ENCODE measurements around the gene HNRNPUL1. TPM values are rescaled to one million over a fixed set of nuclear protein-coding genes. Genes with fewer than 3 reads are reported as not detected.
A peak's percentile ranks its signal among the peaks of the same experiment; 100 is the strongest.
"Not testable (repeated sequence)": the region's sequence is repeated elsewhere in the genome, so short reads cannot be mapped to it uniquely, and the experiment has no call there.

Gene HNRNPUL1
- total RNA-seq, 1 donor from 2014 or later, result 258 TPM

- H3K4me3 Mint-ChIP-seq, result no peak overlapping the region
- H3K4me1 Mint-ChIP-seq, result peaks cover 10% of the 10 kb centered on the region
- H3K9me3 Mint-ChIP-seq, result no peaks in the 10 kb centered on the region
- no peak for DNase-seq
- intact Hi-C loops (cut with micrococcal nuclease), result no loop called here
- H3K36me3 Mint-ChIP-seq (ENCODE audit: low read depth), result peaks cover 80% of the 10 kb centered on the region
- no peaks in the 10 kb centered on the region for H3K27me3 Mint-ChIP-seq
- H3K27ac Mint-ChIP-seq, result no peak overlapping the region
Measured at GRCh38 chr19:41273076-41273475, 8.9 kb downstream of the HNRNPUL1 start.

- no peak overlapping the region for H3K4me3 Mint-ChIP-seq
Measured at GRCh38 chr19:41274802-41275201, 10.6 kb downstream of the HNRNPUL1 start.

GRCh38 chr19:41276231-41276630 lies 12.1 kb downstream of the HNRNPUL1 start:
- Mint-ChIP-seq H3K27me3 (no peaks in the 10 kb centered on the region), H3K27ac (peak overlapping the region; percentile 5), H3K9me3 (no peaks in the 10 kb centered on the region), H3K4me1 (peaks cover 12% of the 10 kb centered on the region), H3K4me3 (no peak overlapping the region), H3K36me3 (ENCODE audit: low read depth) (peaks cover 87% of the 10 kb centered on the region)
- intact Hi-C loops (cut with micrococcal nuclease), result no loop called here
- DNase-seq, result no peak

More at GRCh38 chr19:41274802-41275201, 10.6 kb downstream of the HNRNPUL1 start:
- no peaks in the 10 kb centered on the region for H3K9me3 Mint-ChIP-seq
- H3K27me3 Mint-ChIP-seq, result no peaks in the 10 kb centered on the region
- intact Hi-C loops (cut with micrococcal nuclease), result no loop called here
- H3K4me1 Mint-ChIP-seq, result peaks cover 10% of the 10 kb centered on the region
- no peak overlapping the region for H3K27ac Mint-ChIP-seq
- DNase-seq, result no peak
- H3K36me3 Mint-ChIP-seq (ENCODE audit: low read depth), result peaks cover 87% of the 10 kb centered on the region

GRCh38 chr19:41278478-41278877 lies 14.3 kb downstream of the HNRNPUL1 start:
- DNase-seq, result no peak
- no peaks in the 10 kb centered on the region for H3K9me3 Mint-ChIP-seq
- H3K27ac Mint-ChIP-seq, result no peak overlapping the region
- H3K27me3 Mint-ChIP-seq, result no peaks in the 10 kb centered on the region
- intact Hi-C loops (cut with micrococcal nuclease), result no loop called here
- peaks cover 3% of the 10 kb centered on the region for H3K4me1 Mint-ChIP-seq
- H3K36me3 Mint-ChIP-seq (ENCODE audit: low read depth), result peaks cover 74% of the 10 kb centered on the region
- no peak overlapping the region for H3K4me3 Mint-ChIP-seq

- Mint-ChIP-seq H3K27ac (peak overlapping the region; percentile 20), H3K36me3 (ENCODE audit: low read depth) (peaks cover 62% of the 10 kb centered on the region), H3K4me1 (peaks cover 6% of the 10 kb centered on the region), H3K9me3 (no peaks in the 10 kb centered on the region), H3K4me3 (no peak overlapping the region), H3K27me3 (no peaks in the 10 kb centered on the region)
- intact Hi-C loops (cut with micrococcal nuclease), result no loop called here
- no peak for DNase-seq
Measured at GRCh38 chr19:41288673-41289530, 24.7 kb downstream of the HNRNPUL1 start.

GRCh38 chr19:41289814-41290213 lies 25.6 kb downstream of the HNRNPUL1 start:
- H3K27ac Mint-ChIP-seq; H3K4me1 Mint-ChIP-seq; H3K4me3 Mint-ChIP-seq; H3K27me3 Mint-ChIP-seq; H3K9me3 Mint-ChIP-seq; intact Hi-C loops (cut with micrococcal nuclease); DNase-seq: not testable (repeated sequence)
- peaks cover 65% of the 10 kb centered on the region for H3K36me3 Mint-ChIP-seq (ENCODE audit: low read depth)

- H3K27me3 Mint-ChIP-seq, result no peaks in the 10 kb centered on the region
- no peak overlapping the region for H3K4me3 Mint-ChIP-seq
- intact Hi-C loops (cut with micrococcal nuclease), result no loop called here
- H3K9me3 Mint-ChIP-seq, result no peaks in the 10 kb centered on the region
- no peak for DNase-seq
- H3K27ac Mint-ChIP-seq, result no peak overlapping the region
- peaks cover 76% of the 10 kb centered on the region for H3K36me3 Mint-ChIP-seq (ENCODE audit: low read depth)
- peaks cover 36% of the 10 kb centered on the region for H3K4me1 Mint-ChIP-seq
Measured at GRCh38 chr19:41294393-41294792, 30.2 kb downstream of the HNRNPUL1 start.

- H3K4me1 Mint-ChIP-seq, result peaks cover 47% of the 10 kb centered on the region
- intact Hi-C loops (cut with micrococcal nuclease), result no loop called here
- no peaks in the 10 kb centered on the region for H3K9me3 Mint-ChIP-seq
- H3K27ac Mint-ChIP-seq, result peak overlapping the region; percentile 59
- no peaks in the 10 kb centered on the region for H3K27me3 Mint-ChIP-seq
- peaks cover 82% of the 10 kb centered on the region for H3K36me3 Mint-ChIP-seq (ENCODE audit: low read depth)
- no peak for DNase-seq
- H3K4me3 Mint-ChIP-seq, result no peak overlapping the region
Measured at GRCh38 chr19:41295499-41295898, 31.3 kb downstream of the HNRNPUL1 start.

- Mint-ChIP-seq H3K36me3 (ENCODE audit: low read depth) (peaks cover 86% of the 10 kb centered on the region), H3K27me3 (no peaks in the 10 kb centered on the region), H3K9me3 (no peaks in the 10 kb centered on the region), H3K4me3 (peak overlapping the region; percentile 22), H3K4me1 (peaks cover 55% of the 10 kb centered on the region), H3K27ac (peak overlapping the region; percentile 77)
- no peak for DNase-seq
- intact Hi-C loops (cut with micrococcal nuclease), result loop anchor here (2.0 kb wide), 1 partner anchor 14 kb away; the partner anchor contains the start of gene CCDC97
Measured at GRCh38 chr19:41296433-41296871, 32.3 kb downstream of the HNRNPUL1 start.

GRCh38 chr19:41297628-41298347 lies 33.6 kb downstream of the HNRNPUL1 start:
- peaks cover 64% of the 10 kb centered on the region for H3K4me1 Mint-ChIP-seq
- no peaks in the 10 kb centered on the region for H3K9me3 Mint-ChIP-seq
- no peaks in the 10 kb centered on the region for H3K27me3 Mint-ChIP-seq
- intact Hi-C loops (cut with micrococcal nuclease), result loop anchor here (2.0 kb wide), 1 partner anchor 13 kb away; the partner anchor contains the start of gene CCDC97
- H3K27ac Mint-ChIP-seq, result peak overlapping the region; percentile 77
- no peak for DNase-seq
- no peak overlapping the region for H3K4me3 Mint-ChIP-seq
- peaks cover 86% of the 10 kb centered on the region for H3K36me3 Mint-ChIP-seq (ENCODE audit: low read depth)

GRCh38 chr19:41298348-41298964 lies 34.3 kb downstream of the HNRNPUL1 start:
- Mint-ChIP-seq H3K4me1 (peaks cover 69% of the 10 kb centered on the region), H3K36me3 (ENCODE audit: low read depth) (peaks cover 86% of the 10 kb centered on the region), H3K9me3 (no peaks in the 10 kb centered on the region), H3K27ac (peak overlapping the region; percentile 77), H3K27me3 (no peaks in the 10 kb centered on the region), H3K4me3 (no peak overlapping the region)
- DNase-seq, result peak; percentile 79
- intact Hi-C loops (cut with micrococcal nuclease), result no loop called here

- Mint-ChIP-seq H3K27me3 (no peaks in the 10 kb centered on the region), H3K9me3 (no peaks in the 10 kb centered on the region), H3K4me3 (no peak overlapping the region), H3K27ac (peak overlapping the region; percentile 67), H3K36me3 (ENCODE audit: low read depth) (peaks cover 88% of the 10 kb centered on the region), H3K4me1 (peaks cover 76% of the 10 kb centered on the region)
- no peak for DNase-seq
- intact Hi-C loops (cut with micrococcal nuclease), result no loop called here
Measured at GRCh38 chr19:41299046-41299754, 35.0 kb downstream of the HNRNPUL1 start.

GRCh38 chr19:41299755-41300089 lies 35.5 kb downstream of the HNRNPUL1 start:
- Mint-ChIP-seq H3K4me1 (peaks cover 78% of the 10 kb centered on the region), H3K9me3 (no peaks in the 10 kb centered on the region), H3K4me3 (no peak overlapping the region), H3K27ac (peak overlapping the region; percentile 67), H3K36me3 (ENCODE audit: low read depth) (peaks cover 88% of the 10 kb centered on the region), H3K27me3 (no peaks in the 10 kb centered on the region)
- intact Hi-C loops (cut with micrococcal nuclease), result no loop called here
- peak; percentile 70 for DNase-seq
